Measurements from ENCODE around the gene OR52I2. TPM values are rescaled to one million over a fixed set of nuclear protein-coding genes. Genes with fewer than 3 reads are reported as not detected.

Gene OR52I2
- total and polyA plus RNA-seq, 2 experiments from 2014 or later, result not detected

GRCh38 chr11:4560467-4560866, 21.1 kb upstream of the OR52I2 start:
- DNase-seq, result no peak
- no peaks in the 10 kb centered on the region for H4K20me1 ChIP-seq (ENCODE audit: insufficient read depth)
- no peaks in the 10 kb centered on the region for H3K9me3 ChIP-seq (ENCODE audit: low read depth)
- 67 to 78% methylated on average over 1 of the region's 1 CpG for WGBS, 2 experiments (ENCODE audit: low coverage in 1 of 2, low lambda C conversion rate in 2 of 2, missing lambda C conversion rate in 2 of 2)
- TF ChIP-seq EZH2phosphoT487 (IDR thresholded peaks at IDR 0.05; ENCODE audit: insufficient read depth, low read depth), result no peak
- no peak for TF ChIP-seq EZH2 (IDR thresholded peaks at IDR 0.05; ENCODE audit: insufficient read depth, poor library complexity, severe bottlenecking)
- in situ Hi-C loops (cut with MboI), result no loop called here
- H3K27ac ChIP-seq, result no peak overlapping the region
- H2AFZ ChIP-seq, result no peak overlapping the region
- H3K27me3 ChIP-seq (replicated peaks; ENCODE audit: insufficient read depth), result no peaks in the 10 kb centered on the region
- no peaks in the 10 kb centered on the region for H3K36me3 ChIP-seq (ENCODE audit: low read depth)
- no peaks in the 10 kb centered on the region for H3K9me2 ChIP-seq (ENCODE audit: insufficient read depth)
- no peaks in the 10 kb centered on the region for H3K4me1 ChIP-seq (ENCODE audit: insufficient read depth)
- H3K4me3 ChIP-seq, result no peak overlapping the region
- H3F3A ChIP-seq (ENCODE audit: insufficient read depth), result no peaks in the 10 kb centered on the region
- no peak overlapping the region for H3K4me2 ChIP-seq (ENCODE audit: unreplicated experiment)
- no peaks in the 10 kb centered on the region for H3K79me2 ChIP-seq (ENCODE audit: insufficient read depth)
- H3K9ac ChIP-seq, result no peak overlapping the region

GRCh38 chr11:4565371-4565770, 16.2 kb upstream of the OR52I2 start:
- Histone ChIP-seq H2AFZ (no peak overlapping the region), H3K9me3 (ENCODE audit: low read depth) (no peaks in the 10 kb centered on the region), H4K20me1 (ENCODE audit: insufficient read depth) (no peaks in the 10 kb centered on the region), H3K79me2 (ENCODE audit: insufficient read depth) (no peaks in the 10 kb centered on the region), H3K4me1 (ENCODE audit: insufficient read depth) (no peaks in the 10 kb centered on the region), H3K4me2 (ENCODE audit: unreplicated experiment) (no peak overlapping the region), H3K9me2 (ENCODE audit: insufficient read depth) (no peaks in the 10 kb centered on the region), H3K27me3 (replicated peaks; ENCODE audit: insufficient read depth) (no peaks in the 10 kb centered on the region), H3K4me3 (no peak overlapping the region), H3K9ac (no peak overlapping the region), H3K27ac (no peak overlapping the region), H3F3A (ENCODE audit: insufficient read depth) (no peaks in the 10 kb centered on the region), H3K36me3 (ENCODE audit: low read depth) (no peaks in the 10 kb centered on the region)
- DNase-seq, result no peak
- in situ Hi-C loops (cut with MboI), result no loop called here
- 38 to 39% methylated on average over 3 of the region's 3 CpGs for WGBS, 2 experiments (ENCODE audit: low coverage in 1 of 2, low lambda C conversion rate in 2 of 2, missing lambda C conversion rate in 2 of 2)
- TF ChIP-seq EZH2phosphoT487 (IDR thresholded peaks at IDR 0.05; ENCODE audit: insufficient read depth, low read depth) (no peak), EZH2 (IDR thresholded peaks at IDR 0.05; ENCODE audit: insufficient read depth, poor library complexity, severe bottlenecking) (no peak)

DNA sequence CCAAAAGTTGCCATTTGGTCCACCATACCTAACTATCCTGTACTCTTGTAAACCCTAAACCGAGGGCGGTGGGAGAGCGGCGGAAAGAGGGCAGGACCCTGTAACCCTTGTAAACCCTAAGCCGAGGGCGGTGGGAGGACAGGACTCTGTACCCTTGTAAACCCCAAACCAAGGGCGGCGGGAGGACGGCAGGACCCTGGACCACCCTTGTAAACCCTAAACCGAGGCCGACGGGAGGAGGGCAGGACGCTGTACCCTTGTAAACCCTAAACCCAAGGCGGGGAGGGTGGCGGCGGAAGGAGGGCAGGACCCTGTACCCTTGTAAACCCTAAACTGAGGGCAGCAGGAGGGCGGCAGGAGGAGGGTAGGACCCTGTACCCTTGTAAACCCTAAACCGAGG, 12.5 kb upstream of the OR52I2 start:
- Histone ChIP-seq H3K9ac (no peak overlapping the region), H3K79me2 (ENCODE audit: insufficient read depth) (no peaks in the 10 kb centered on the region), H3K27ac (no peak overlapping the region), H3K4me3 (no peak overlapping the region), H3F3A (ENCODE audit: insufficient read depth) (no peaks in the 10 kb centered on the region), H3K27me3 (replicated peaks; ENCODE audit: insufficient read depth) (no peaks in the 10 kb centered on the region), H2AFZ (no peak overlapping the region), H3K4me2 (ENCODE audit: unreplicated experiment) (no peak overlapping the region), H4K20me1 (ENCODE audit: insufficient read depth) (no peaks in the 10 kb centered on the region), H3K4me1 (ENCODE audit: insufficient read depth) (no peaks in the 10 kb centered on the region), H3K9me3 (ENCODE audit: low read depth) (no peaks in the 10 kb centered on the region), H3K36me3 (ENCODE audit: low read depth) (no peaks in the 10 kb centered on the region), H3K9me2 (ENCODE audit: insufficient read depth) (no peaks in the 10 kb centered on the region)
- DNase-seq, result no peak
- 57 to 70% methylated on average over 18 of the region's 18 CpGs for WGBS, 2 experiments (ENCODE audit: low coverage in 1 of 2, low lambda C conversion rate in 2 of 2, missing lambda C conversion rate in 2 of 2)
- TF ChIP-seq EZH2 (IDR thresholded peaks at IDR 0.05; ENCODE audit: insufficient read depth, poor library complexity, severe bottlenecking) (no peak), EZH2phosphoT487 (IDR thresholded peaks at IDR 0.05; ENCODE audit: insufficient read depth, low read depth) (no peak)
- in situ Hi-C loops (cut with MboI), result no loop called here

- H3K27ac ChIP-seq, result no peak overlapping the region
- no peaks in the 10 kb centered on the region for H3K4me1 ChIP-seq (ENCODE audit: insufficient read depth)
- no peak overlapping the region for H3K9ac ChIP-seq
- WGBS, 2 experiments (ENCODE audit: low coverage in 1 of 2, low lambda C conversion rate in 2 of 2, missing lambda C conversion rate in 2 of 2), result 22 to 30% methylated on average over 3 of the region's 3 CpGs
- H3K9me2 ChIP-seq (ENCODE audit: insufficient read depth), result no peaks in the 10 kb centered on the region
- H3K27me3 ChIP-seq (replicated peaks; ENCODE audit: insufficient read depth), result no peaks in the 10 kb centered on the region
- no peaks in the 10 kb centered on the region for H3F3A ChIP-seq (ENCODE audit: insufficient read depth)
- H3K79me2 ChIP-seq (ENCODE audit: insufficient read depth), result no peaks in the 10 kb centered on the region
- no peak for TF ChIP-seq EZH2phosphoT487 (IDR thresholded peaks at IDR 0.05; ENCODE audit: insufficient read depth, low read depth)
- TF ChIP-seq EZH2 (IDR thresholded peaks at IDR 0.05; ENCODE audit: insufficient read depth, poor library complexity, severe bottlenecking), result no peak
- H4K20me1 ChIP-seq (ENCODE audit: insufficient read depth), result no peaks in the 10 kb centered on the region
- H2AFZ ChIP-seq, result no peak overlapping the region
- no peak overlapping the region for H3K4me3 ChIP-seq
- no peak for DNase-seq
- H3K9me3 ChIP-seq (ENCODE audit: low read depth), result no peaks in the 10 kb centered on the region
- in situ Hi-C loops (cut with MboI), result no loop called here
- no peak overlapping the region for H3K4me2 ChIP-seq (ENCODE audit: unreplicated experiment)
- no peaks in the 10 kb centered on the region for H3K36me3 ChIP-seq (ENCODE audit: low read depth)
Observed at GRCh38 chr11:4576880-4577279, 4.7 kb upstream of the OR52I2 start.

GRCh38 chr11:4577761-4578160, 3.8 kb upstream of the OR52I2 start:
- TF ChIP-seq EZH2phosphoT487 (IDR thresholded peaks at IDR 0.05; ENCODE audit: insufficient read depth, low read depth), result no peak
- no peak for TF ChIP-seq EZH2 (IDR thresholded peaks at IDR 0.05; ENCODE audit: insufficient read depth, poor library complexity, severe bottlenecking)
- DNase-seq, result no peak
- no peaks in the 10 kb centered on the region for H3F3A ChIP-seq (ENCODE audit: insufficient read depth)
- no peaks in the 10 kb centered on the region for H3K27me3 ChIP-seq (replicated peaks; ENCODE audit: insufficient read depth)
- H3K4me2 ChIP-seq (ENCODE audit: unreplicated experiment), result no peak overlapping the region
- H3K36me3 ChIP-seq (ENCODE audit: low read depth), result no peaks in the 10 kb centered on the region
- in situ Hi-C loops (cut with MboI), result no loop called here
- no peaks in the 10 kb centered on the region for H3K9me3 ChIP-seq (ENCODE audit: low read depth)
- H3K9ac ChIP-seq, result no peak overlapping the region
- no peaks in the 10 kb centered on the region for H3K9me2 ChIP-seq (ENCODE audit: insufficient read depth)
- no peak overlapping the region for H2AFZ ChIP-seq
- H3K79me2 ChIP-seq (ENCODE audit: insufficient read depth), result no peaks in the 10 kb centered on the region
- no peaks in the 10 kb centered on the region for H3K4me1 ChIP-seq (ENCODE audit: insufficient read depth)
- WGBS, 2 experiments (ENCODE audit: low coverage in 1 of 2, low lambda C conversion rate in 2 of 2, missing lambda C conversion rate in 2 of 2), result 13 to 23% methylated on average over 2 of the region's 2 CpGs
- H4K20me1 ChIP-seq (ENCODE audit: insufficient read depth), result no peaks in the 10 kb centered on the region
- H3K27ac ChIP-seq, result no peak overlapping the region
- H3K4me3 ChIP-seq, result no peak overlapping the region
